HCT116 (cell line): ENCODE data around the gene SYDE1. TPM values are rescaled to one million over a fixed set of nuclear protein-coding genes. Genes with fewer than 3 reads are reported as not detected.

Experiments used
- ATAC-seq: fragments of 200-7000 bp; cut with Tn5 transposase; 2 replicates; pipeline ENCODE4 v1.9.1; 2020; ENCODE audit warnings: mild to moderate bottlenecking, moderate library complexity
- BruUV-seq: library from RNA; stranded (reverse); fragments of 400-500 nt; replicated peaks from 2 replicates; lab custom pipeline; 2021; lab: Mats Ljungman, UMichigan
- CTCF ChIA-PET: fragments of 300-600 bp; sonication (Branson Sonifier 250); formaldehyde crosslinking; loops from one replicate; lab custom pipeline; 2021; ENCODE audit warnings: antibody characterized with exemption; lab: Charles Lee
- POLR2A ChIA-PET: fragments of 300-600, 350-600 bp; sonication (Branson Sonifier 250); formaldehyde crosslinking; loops from one replicate; lab custom pipeline; 2021; ENCODE audit warnings: antibody characterized with exemption; lab: Charles Lee
- RAD21 ChIA-PET, 2 experiments: fragments of 300-600 bp; sonication (Branson Sonifier 250); formaldehyde crosslinking; loops; one replicate each; lab custom pipeline; 2023; ENCODE audit warnings: low total read pairs in 2 of 2; ENCODE audit not compliant: uncharacterized antibody in 2 of 2, unreplicated experiment in 2 of 2, low non-redundant PET in 1 of 2; lab: Charles Lee
- DNase-seq: peaks from one replicate; pipeline ENCODE4 v3.0.0-alpha.2; 2010; ENCODE audit warnings: low read depth, low spot score
- H2AFZ ChIP-seq: fragments of 200-600 bp; shearing (Covaris generic), sonication (generic); 2 replicates; pipeline ENCODE4 v1.6.1; 2017; ENCODE audit warnings: low read depth, mixed run types, mixed read lengths, antibody characterized with exemption, low read length; ENCODE audit not compliant: poor library complexity, severe bottlenecking
- H3K27ac ChIP-seq: 2 replicates; pipeline ENCODE4 v1.5.1; 2012; ENCODE audit warnings: low read depth, low read length
- H3K27me3 ChIP-seq: fragments of 200-600 bp; sonication (generic); 2 replicates; pipeline ENCODE4 v1.6.1; 2016; ENCODE audit warnings: mixed run types, low read length, mixed read lengths; ENCODE audit not compliant: insufficient read depth
- H3K36me3 ChIP-seq, 2 experiments: fragments of 200-500 bp in 1 of 2; fragments of 200-600 bp in 1 of 2; sonication (Bioruptor generic) in 1 of 2; sonication (generic) in 1 of 2; 2 replicates each; pipeline versions ENCODE4 v1.5.1 to v1.6.1; 2014 to 2016; ENCODE audit warnings: low read length in 2 of 2, inconsistent platforms in 1 of 2, mixed read lengths in 1 of 2, mixed run types in 1 of 2; ENCODE audit not compliant: insufficient read depth in 2 of 2, control insufficient read depth in 1 of 2
- H3K4me1 ChIP-seq, 2 experiments: fragments of 200-600 bp in 1 of 2; sonication (generic) in 1 of 2; 2 replicates each; pipeline versions ENCODE4 v1.5.1 to v1.6.1; 2012 to 2017; ENCODE audit warnings: low read length in 2 of 2, inconsistent platforms in 1 of 2, mild to moderate bottlenecking in 1 of 2, mixed read lengths in 1 of 2, mixed run types in 1 of 2, moderate library complexity in 1 of 2; ENCODE audit not compliant: insufficient read depth in 2 of 2, control insufficient read depth in 1 of 2
- H3K4me2 ChIP-seq: fragments of 200-600 bp; sonication (generic); 2 replicates; pipeline ENCODE4 v1.6.1; 2017; ENCODE audit warnings: mixed run types, low read length, mixed read lengths
- H3K4me3 ChIP-seq, 2 experiments: fragments of 200-600 bp in 1 of 2; sonication (generic) in 1 of 2; replicated peaks in 1 of 2; 2 replicates each; pipeline ENCODE4 v1.5.1; 2011 to 2016; ENCODE audit warnings: low read length in 2 of 2, control low read depth in 1 of 2, low read depth in 1 of 2, mild to moderate bottlenecking in 1 of 2, mixed read lengths in 1 of 2, mixed run types in 1 of 2
- H3K79me2 ChIP-seq: fragments of 200-600 bp; sonication (generic); 2 replicates; pipeline ENCODE4 v1.6.1; 2017; ENCODE audit warnings: mild to moderate bottlenecking, mixed run types, low read length, moderate library complexity, mixed read lengths; ENCODE audit not compliant: insufficient read depth
- H3K9ac ChIP-seq: fragments of 200-600 bp; sonication (generic); 2 replicates; pipeline ENCODE4 v1.6.1; 2016; ENCODE audit warnings: low read length, mixed read lengths
- H3K9me2 ChIP-seq: fragments of 200-600 bp; sonication (generic), shearing (Covaris generic); 2 replicates; pipeline ENCODE4 v1.6.1; 2017; ENCODE audit warnings: mixed run types, mild to moderate bottlenecking, moderate library complexity; ENCODE audit not compliant: insufficient read depth
- H3K9me3 ChIP-seq, 2 experiments: fragments of 200-500 bp in 1 of 2; fragments of 200-600 bp in 1 of 2; sonication (Bioruptor generic) in 1 of 2; sonication (generic) in 1 of 2; 2 replicates each; pipeline ENCODE4 v1.6.1; 2014 to 2017; ENCODE audit warnings: low read length in 2 of 2, mixed read lengths in 2 of 2, inconsistent platforms in 1 of 2, low read depth in 1 of 2, mild to moderate bottlenecking in 1 of 2, mixed run types in 1 of 2, moderate library complexity in 1 of 2; ENCODE audit not compliant: control insufficient read depth in 1 of 2, insufficient read depth in 1 of 2
- H4K20me1 ChIP-seq: fragments of 200-600 bp; sonication (generic), shearing (Covaris generic); 2 replicates; pipeline ENCODE4 v1.6.1; 2017; ENCODE audit warnings: mixed run types, mild to moderate bottlenecking, moderate library complexity; ENCODE audit not compliant: insufficient read depth
- EGR1 ChIP-seq: IDR thresholded peaks from 2 replicates; pipeline ENCODE4 v1.6.1; 2012; ENCODE audit warnings: low read depth
- EZH2 ChIP-seq: fragments of 200-600 bp; sonication (generic); IDR thresholded peaks from 2 replicates; pipeline ENCODE4 v1.6.1; 2017; ENCODE audit warnings: antibody characterized with exemption, mixed run types
- EZH2phosphoT487 ChIP-seq: fragments of 200-600 bp; IDR thresholded peaks from 2 replicates; pipeline ENCODE4 v1.6.1; 2018; ENCODE audit warnings: antibody characterized with exemption, borderline replicate concordance
- FOSL1 ChIP-seq: IDR thresholded peaks from 2 replicates; pipeline ENCODE4 v1.6.1; 2012; ENCODE audit warnings: low read depth
- JUND ChIP-seq: IDR thresholded peaks from 2 replicates; pipeline ENCODE4 v1.6.1; 2012
- MAX ChIP-seq: IDR thresholded peaks from 2 replicates; pipeline ENCODE4 v1.6.1; 2012
- POLR2A ChIP-seq: IDR thresholded peaks from 2 replicates; pipeline ENCODE4 v1.7.0; 2011; ENCODE audit warnings: borderline replicate concordance; ENCODE audit not compliant: insufficient read depth, insufficient read length; ENCODE audit errors: extremely low read depth
- POLR2AphosphoS5 ChIP-seq: IDR thresholded peaks from 2 replicates; pipeline ENCODE4 v1.6.1; 2011; ENCODE audit warnings: mild to moderate bottlenecking, low read depth, low read length, moderate library complexity
- RAD21 ChIP-seq: IDR thresholded peaks from 2 replicates; pipeline ENCODE4 v1.6.1; 2012; ENCODE audit warnings: low read depth, mild to moderate bottlenecking
- SIN3A ChIP-seq: IDR thresholded peaks from 2 replicates; pipeline ENCODE4 v1.6.1; 2012; ENCODE audit warnings: low read depth
- SP1 ChIP-seq: IDR thresholded peaks from 2 replicates; pipeline ENCODE4 v1.6.1; 2012; ENCODE audit warnings: low read depth
- SRF ChIP-seq: IDR thresholded peaks from 2 replicates; pipeline ENCODE4 v1.6.1; 2012; ENCODE audit warnings: low read depth
- TCF7L2 ChIP-seq: IDR thresholded peaks from 2 replicates; pipeline ENCODE4 v1.7.0; 2011; ENCODE audit warnings: borderline replicate concordance, inconsistent platforms; ENCODE audit not compliant: insufficient read depth, insufficient read length; ENCODE audit errors: extremely low read depth
- YY1 ChIP-seq: IDR thresholded peaks from 2 replicates; pipeline ENCODE4 v1.6.1; 2011; ENCODE audit warnings: low read length, low read depth, moderate library complexity, mild to moderate bottlenecking; ENCODE audit not compliant: insufficient replicate concordance; ENCODE audit errors: extremely low read depth
- ZBTB33 ChIP-seq: IDR thresholded peaks from 2 replicates; pipeline ENCODE4 v1.6.1; 2011; ENCODE audit warnings: mild to moderate bottlenecking, low read length, moderate library complexity; ENCODE audit not compliant: insufficient replicate concordance; ENCODE audit errors: extremely low read depth
- ZFX ChIP-seq: fragments of 450-650 bp; IDR thresholded peaks from 2 replicates; pipeline ENCODE4 v1.6.1; 2017
- intact Hi-C: fragments of 100-400 bp; cut with micrococcal nuclease; formaldehyde crosslinking; loops from 2 replicates; pipeline ENCODE4 v1.10.0; 2022
- total RNA-seq: library from RNA; stranded (reverse); gene quantifications from one replicate; pipeline ENCODE4 v1.2.1, GENCODE V29; 2021; ENCODE audit not compliant: unreplicated experiment
- TF ChIP-seq, protein P1 (sequence below), 3 experiments: fragments of 200-600 bp in 1 of 3; sonication (generic) in 1 of 3; IDR thresholded peaks in 2 of 3; conservative IDR thresholded peaks in 1 of 3; 2 replicates each; pipeline ENCODE4 v1.5.1; 2012 to 2017; ENCODE audit warnings: low read depth in 2 of 3, low read length in 2 of 3, antibody characterized with exemption in 1 of 3, borderline replicate concordance in 1 of 3, control low read depth in 1 of 3, mild to moderate bottlenecking in 1 of 3, mixed read lengths in 1 of 3, mixed run types in 1 of 3, moderate library complexity in 1 of 3; ENCODE audit not compliant: insufficient read depth in 1 of 3
- TF ChIP-seq, protein P2 (sequence below): IDR thresholded peaks from 2 replicates; pipeline ENCODE4 v1.6.1; 2012; ENCODE audit warnings: low read depth

The SYDE1 gene
- total RNA-seq, 1 experiment from 2014 or later = 4.9 TPM

GRCh38 chr19:15105044-15105443 is 2.2 kb upstream of the SYDE1 start:
- no peaks in the 10 kb centered on the region for H3K9me2 ChIP-seq
- peaks cover 5 to 12% of the 10 kb centered on the region in 2 experiments; a peak in 2 of 4 replicates for H3K9me3 ChIP-seq
- H3K79me2 ChIP-seq = no peaks in the 10 kb centered on the region
- no peaks in the 10 kb centered on the region for H3K27me3 ChIP-seq
- H3K4me2 ChIP-seq = no peak overlapping the region
- TF ChIP-seq TCF7L2 (no peak), RAD21 (no peak), ZBTB33 (no peak), SP1 (no peak), POLR2A (no peak), POLR2AphosphoS5 (no peak), FOSL1 (no peak), JUND (no peak), SIN3A (no peak), EZH2 (no peak), SRF (no peak), ZFX (no peak), EZH2phosphoT487 (no peak), EGR1 (no peak), YY1 (no peak), MAX (no peak)
- TF ChIP-seq, protein P1, sequence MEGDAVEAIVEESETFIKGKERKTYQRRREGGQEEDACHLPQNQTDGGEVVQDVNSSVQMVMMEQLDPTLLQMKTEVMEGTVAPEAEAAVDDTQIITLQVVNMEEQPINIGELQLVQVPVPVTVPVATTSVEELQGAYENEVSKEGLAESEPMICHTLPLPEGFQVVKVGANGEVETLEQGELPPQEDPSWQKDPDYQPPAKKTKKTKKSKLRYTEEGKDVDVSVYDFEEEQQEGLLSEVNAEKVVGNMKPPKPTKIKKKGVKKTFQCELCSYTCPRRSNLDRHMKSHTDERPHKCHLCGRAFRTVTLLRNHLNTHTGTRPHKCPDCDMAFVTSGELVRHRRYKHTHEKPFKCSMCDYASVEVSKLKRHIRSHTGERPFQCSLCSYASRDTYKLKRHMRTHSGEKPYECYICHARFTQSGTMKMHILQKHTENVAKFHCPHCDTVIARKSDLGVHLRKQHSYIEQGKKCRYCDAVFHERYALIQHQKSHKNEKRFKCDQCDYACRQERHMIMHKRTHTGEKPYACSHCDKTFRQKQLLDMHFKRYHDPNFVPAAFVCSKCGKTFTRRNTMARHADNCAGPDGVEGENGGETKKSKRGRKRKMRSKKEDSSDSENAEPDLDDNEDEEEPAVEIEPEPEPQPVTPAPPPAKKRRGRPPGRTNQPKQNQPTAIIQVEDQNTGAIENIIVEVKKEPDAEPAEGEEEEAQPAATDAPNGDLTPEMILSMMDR (IDR thresholded peaks at IDR 0.05 in 2 of 3, conservative IDR thresholded peaks at IDR 0.05 in 1 of 3; ENCODE audit: borderline replicate concordance in 1 of 3, insufficient read depth in 1 of 3, low read depth in 2 of 3, low read length in 2 of 3) = no peak
- TF ChIP-seq, protein P2, sequence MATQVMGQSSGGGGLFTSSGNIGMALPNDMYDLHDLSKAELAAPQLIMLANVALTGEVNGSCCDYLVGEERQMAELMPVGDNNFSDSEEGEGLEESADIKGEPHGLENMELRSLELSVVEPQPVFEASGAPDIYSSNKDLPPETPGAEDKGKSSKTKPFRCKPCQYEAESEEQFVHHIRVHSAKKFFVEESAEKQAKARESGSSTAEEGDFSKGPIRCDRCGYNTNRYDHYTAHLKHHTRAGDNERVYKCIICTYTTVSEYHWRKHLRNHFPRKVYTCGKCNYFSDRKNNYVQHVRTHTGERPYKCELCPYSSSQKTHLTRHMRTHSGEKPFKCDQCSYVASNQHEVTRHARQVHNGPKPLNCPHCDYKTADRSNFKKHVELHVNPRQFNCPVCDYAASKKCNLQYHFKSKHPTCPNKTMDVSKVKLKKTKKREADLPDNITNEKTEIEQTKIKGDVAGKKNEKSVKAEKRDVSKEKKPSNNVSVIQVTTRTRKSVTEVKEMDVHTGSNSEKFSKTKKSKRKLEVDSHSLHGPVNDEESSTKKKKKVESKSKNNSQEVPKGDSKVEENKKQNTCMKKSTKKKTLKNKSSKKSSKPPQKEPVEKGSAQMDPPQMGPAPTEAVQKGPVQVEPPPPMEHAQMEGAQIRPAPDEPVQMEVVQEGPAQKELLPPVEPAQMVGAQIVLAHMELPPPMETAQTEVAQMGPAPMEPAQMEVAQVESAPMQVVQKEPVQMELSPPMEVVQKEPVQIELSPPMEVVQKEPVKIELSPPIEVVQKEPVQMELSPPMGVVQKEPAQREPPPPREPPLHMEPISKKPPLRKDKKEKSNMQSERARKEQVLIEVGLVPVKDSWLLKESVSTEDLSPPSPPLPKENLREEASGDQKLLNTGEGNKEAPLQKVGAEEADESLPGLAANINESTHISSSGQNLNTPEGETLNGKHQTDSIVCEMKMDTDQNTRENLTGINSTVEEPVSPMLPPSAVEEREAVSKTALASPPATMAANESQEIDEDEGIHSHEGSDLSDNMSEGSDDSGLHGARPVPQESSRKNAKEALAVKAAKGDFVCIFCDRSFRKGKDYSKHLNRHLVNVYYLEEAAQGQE = no peak
- peaks cover 7 to 20% of the 10 kb centered on the region in 2 experiments; a peak in 3 of 4 replicates for H3K4me1 ChIP-seq
- ChIA-PET POLR2A (no interaction called here), CTCF (interaction anchor here (0.7 kb wide), 1 partner anchor 16 kb away, joined by 3 read pairs; no protein-coding TSS in a partner anchor), RAD21 (no interaction called here)
- ATAC-seq (no peak), DNase-seq (no peak)
- H3K36me3 ChIP-seq = no peaks in the 10 kb centered on the region
- no peak overlapping the region for H3K27ac ChIP-seq
- no peaks in the 10 kb centered on the region for H4K20me1 ChIP-seq
- H3K9ac ChIP-seq = no peak overlapping the region
- no peak overlapping the region for H3K4me3 ChIP-seq
- BruUV-seq = no TSS peak
- intact Hi-C loops = no loop called here
- H2AFZ ChIP-seq = no peak overlapping the region
